Stimulated activated CD4-positive, alpha-beta T cell treated with anti-CD3 and anti-CD28 coated beads, Interleukin-1b, Interleukin-23, amount 100 ng/mL, for 4 hours (primary cell): ENCODE data around the gene PLXNA4.
"Not testable (repeated sequence)": the region's sequence is repeated elsewhere in the genome, so short reads cannot be mapped to it uniquely, and the experiment has no call there.

ENCODE experiments used
- DNase-seq, 2 donors: peaks; one replicate each; pipeline ENCODE4 v3.0.0-alpha.2; 2020; ENCODE audit warnings: low read depth in 2 of 2

The PLXNA4 gene, protein sequence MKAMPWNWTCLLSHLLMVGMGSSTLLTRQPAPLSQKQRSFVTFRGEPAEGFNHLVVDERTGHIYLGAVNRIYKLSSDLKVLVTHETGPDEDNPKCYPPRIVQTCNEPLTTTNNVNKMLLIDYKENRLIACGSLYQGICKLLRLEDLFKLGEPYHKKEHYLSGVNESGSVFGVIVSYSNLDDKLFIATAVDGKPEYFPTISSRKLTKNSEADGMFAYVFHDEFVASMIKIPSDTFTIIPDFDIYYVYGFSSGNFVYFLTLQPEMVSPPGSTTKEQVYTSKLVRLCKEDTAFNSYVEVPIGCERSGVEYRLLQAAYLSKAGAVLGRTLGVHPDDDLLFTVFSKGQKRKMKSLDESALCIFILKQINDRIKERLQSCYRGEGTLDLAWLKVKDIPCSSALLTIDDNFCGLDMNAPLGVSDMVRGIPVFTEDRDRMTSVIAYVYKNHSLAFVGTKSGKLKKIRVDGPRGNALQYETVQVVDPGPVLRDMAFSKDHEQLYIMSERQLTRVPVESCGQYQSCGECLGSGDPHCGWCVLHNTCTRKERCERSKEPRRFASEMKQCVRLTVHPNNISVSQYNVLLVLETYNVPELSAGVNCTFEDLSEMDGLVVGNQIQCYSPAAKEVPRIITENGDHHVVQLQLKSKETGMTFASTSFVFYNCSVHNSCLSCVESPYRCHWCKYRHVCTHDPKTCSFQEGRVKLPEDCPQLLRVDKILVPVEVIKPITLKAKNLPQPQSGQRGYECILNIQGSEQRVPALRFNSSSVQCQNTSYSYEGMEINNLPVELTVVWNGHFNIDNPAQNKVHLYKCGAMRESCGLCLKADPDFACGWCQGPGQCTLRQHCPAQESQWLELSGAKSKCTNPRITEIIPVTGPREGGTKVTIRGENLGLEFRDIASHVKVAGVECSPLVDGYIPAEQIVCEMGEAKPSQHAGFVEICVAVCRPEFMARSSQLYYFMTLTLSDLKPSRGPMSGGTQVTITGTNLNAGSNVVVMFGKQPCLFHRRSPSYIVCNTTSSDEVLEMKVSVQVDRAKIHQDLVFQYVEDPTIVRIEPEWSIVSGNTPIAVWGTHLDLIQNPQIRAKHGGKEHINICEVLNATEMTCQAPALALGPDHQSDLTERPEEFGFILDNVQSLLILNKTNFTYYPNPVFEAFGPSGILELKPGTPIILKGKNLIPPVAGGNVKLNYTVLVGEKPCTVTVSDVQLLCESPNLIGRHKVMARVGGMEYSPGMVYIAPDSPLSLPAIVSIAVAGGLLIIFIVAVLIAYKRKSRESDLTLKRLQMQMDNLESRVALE (N-terminal part only)

GRCh38 chr7:132575982-132576720 is at the start of gene PLXNA4:
TSS of gene PLXNA4 (minus strand) at chr7:132576470. CDS start at chr7:132508693, 67,777 bp downstream.
- DNase-seq = no peak

GRCh38 chr7:132625651-132626050 is 49.4 kb upstream of the PLXNA4 start:
- DNase-seq = no peak

DNA sequence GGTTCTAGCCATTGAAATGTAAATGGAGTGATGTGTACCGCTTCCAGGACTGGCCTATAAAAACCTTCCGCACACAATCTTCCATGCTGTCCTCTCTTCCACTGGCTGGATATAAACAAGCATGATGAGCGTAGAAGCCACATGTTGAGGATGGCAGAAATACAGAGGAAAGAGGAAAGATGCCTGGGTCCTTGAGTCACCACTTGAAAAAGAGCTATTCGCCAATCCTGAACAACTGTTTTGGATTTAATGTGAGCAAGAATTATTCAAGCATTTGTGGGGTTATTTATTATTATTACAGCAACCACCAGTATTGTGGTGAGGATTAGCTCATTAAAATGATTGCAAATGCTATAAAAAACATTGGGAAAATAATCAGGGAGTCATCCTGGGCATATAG is 45.8 kb upstream of the PLXNA4 start:
- DNase-seq = no peak

GRCh38 chr7:132619967-132620366 is 43.7 kb upstream of the PLXNA4 start:
- no peak for DNase-seq

- DNase-seq = no peak
Observed at GRCh38 chr7:132618956-132619305, 42.7 kb upstream of the PLXNA4 start.

DNA sequence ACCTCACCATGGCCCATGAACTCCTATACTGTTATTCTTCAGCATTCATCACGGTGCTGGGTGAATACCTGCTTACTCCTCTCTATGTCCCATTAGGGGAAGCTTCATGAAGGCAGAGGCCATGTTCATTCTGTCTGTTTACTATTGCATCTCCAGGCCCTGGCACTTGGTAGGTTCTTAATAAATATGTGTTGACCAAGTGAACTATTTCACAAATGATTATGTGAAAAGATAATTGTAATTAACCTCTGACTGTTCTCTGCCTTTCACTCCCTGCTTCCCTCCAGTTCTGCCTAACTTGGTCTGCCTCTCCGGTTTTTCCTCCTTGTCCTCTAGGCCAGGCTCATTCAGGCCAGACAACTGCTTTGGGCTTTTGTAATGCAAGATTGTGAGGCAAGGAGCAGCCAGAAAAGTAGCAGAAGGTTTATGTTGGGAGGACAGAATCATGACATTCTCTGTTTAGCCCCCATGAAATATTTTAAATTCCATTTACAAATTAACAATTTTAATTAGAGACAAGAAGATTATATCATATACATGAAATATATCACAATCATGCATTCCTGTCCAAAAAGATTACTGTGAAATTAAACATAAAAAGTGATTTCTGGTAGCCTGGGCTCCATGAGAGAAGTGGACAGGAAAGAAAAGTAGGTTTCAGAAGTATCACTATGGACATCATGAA is 42.1 kb upstream of the PLXNA4 start:
- no peak for DNase-seq

DNA sequence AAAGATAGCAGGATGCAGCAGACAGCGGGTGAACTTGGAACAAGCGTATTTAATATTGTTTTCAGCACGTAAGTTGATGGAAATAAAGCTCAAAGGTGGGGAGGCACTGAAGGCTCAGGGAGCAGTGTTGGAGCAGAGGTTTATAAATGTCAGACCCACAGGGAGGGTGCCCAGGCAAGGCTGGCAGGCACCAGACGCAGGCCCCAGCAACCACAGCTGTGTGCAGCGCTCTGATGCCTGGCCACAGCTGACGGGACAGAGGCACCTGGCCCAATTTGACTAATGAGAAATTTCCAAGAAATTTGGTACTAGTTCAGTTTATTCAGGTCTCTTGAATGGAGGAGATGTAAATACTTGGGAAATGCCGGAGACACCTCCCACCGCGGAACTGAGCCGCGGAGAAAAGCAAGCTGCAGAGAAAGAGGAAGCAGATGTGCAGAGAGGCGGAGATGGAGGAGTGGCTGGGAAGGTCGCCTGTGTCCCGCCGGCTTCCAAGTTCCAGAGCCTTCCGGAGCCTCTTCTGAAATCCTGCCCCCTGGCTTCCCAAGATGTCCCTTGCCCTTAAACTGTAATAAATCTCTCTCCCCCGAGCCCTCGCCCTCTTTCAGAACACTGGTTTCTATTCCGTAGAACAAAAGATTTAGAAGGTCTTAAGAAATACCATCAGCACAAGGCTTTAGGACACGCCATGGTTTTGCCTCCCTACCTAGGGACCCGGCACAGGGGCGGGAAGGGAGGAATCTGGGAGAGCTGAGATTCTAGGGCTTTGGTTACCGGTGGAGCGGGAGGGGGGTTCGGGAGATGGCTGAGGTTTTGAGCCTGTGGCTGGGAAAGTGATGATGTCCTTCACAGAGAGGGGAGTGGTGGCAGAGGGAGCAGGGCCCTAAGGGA is 38.4 kb upstream of the PLXNA4 start:
- no peak for DNase-seq

- no peak for DNase-seq
Observed at GRCh38 chr7:132613737-132614136, 37.5 kb upstream of the PLXNA4 start.

DNA sequence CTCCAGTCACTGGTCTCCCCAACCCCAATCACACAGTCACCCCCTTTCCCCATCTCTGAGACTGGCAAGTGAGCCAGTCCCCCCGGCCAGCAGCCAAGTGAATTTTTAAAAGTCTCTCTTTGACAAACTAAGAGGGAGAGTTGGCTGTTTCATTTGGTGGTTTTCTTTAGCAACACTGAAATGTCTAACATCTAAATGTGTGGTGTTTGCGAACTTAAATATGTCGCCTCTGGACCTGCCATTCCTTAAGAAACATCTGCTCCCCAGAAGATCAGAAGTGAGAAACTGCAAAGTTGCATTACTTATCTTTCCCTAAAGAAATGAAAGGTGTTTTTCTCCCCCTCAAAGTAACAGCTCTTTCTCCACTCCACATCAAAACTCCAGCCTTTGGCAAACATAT is 34.7 kb upstream of the PLXNA4 start:
- no peak for DNase-seq

DNA sequence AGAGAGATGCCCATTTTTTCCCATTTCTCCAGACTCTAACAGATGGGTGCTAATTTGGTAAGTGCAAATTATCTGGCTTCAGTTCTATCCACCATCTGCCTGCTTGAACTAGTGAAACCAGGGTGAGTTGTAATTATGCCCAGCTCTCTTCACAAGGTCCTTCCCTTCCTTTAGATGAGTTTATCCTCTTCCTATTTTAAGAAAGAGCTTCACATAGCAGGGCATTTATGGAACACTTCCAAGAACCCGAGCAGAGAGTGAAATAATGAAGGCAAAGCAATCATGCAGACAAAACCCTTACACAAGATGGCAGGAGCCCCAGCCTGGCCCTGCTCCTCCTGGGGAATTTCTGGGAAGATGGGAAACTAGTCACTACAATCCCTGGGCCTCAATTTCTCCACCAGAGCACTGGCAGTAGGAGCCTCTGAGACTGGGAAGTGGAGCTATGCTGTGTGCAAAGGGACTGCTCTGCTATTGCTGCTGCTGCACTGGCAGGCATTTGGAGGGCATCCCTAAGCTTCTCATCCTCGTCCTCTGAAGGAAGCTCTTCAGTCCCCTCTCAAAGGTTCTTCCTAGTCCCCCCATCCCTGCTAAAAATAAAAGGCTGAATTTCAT is 33.7 kb upstream of the PLXNA4 start:
- no peak for DNase-seq

DNA sequence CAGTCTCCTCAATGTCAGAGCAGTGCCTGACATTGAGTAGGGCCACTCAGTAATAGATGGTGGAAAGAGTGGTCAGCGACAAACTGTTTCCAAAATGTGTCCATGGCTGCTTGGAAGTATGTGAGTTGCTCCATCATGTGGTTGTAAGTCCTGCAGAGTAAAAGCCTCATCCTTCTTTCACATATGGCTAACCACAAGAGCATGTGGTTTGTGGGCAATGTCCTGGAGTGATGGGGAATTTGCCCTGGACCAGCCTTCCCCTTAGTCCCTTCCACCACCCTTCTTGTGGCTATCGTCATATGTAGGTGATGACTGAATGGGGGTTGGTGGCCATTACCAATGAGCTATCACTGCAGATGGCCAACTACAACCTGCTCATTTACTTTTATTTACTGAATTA is 33.0 kb upstream of the PLXNA4 start:
- no peak for DNase-seq

DNA sequence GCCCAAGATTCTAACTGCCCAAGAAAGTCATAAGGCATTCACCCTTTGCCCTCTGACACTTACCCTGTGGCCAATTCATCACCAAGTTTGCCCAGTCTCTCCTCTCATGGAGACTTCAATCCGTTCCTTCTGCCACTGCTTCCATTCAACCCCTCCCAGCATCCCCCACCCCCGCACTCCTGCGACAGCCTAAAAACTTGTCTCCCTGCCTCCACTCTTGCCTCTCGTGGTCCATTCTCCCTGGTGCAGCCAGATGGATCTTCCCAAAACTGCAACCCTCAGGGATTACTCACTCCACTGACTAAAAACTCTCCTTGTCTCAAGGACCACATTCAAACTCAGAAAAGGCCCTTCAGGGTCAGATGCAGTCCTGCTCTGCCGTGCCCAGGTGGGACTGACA is 32.3 kb upstream of the PLXNA4 start:
- DNase-seq = no peak

DNA sequence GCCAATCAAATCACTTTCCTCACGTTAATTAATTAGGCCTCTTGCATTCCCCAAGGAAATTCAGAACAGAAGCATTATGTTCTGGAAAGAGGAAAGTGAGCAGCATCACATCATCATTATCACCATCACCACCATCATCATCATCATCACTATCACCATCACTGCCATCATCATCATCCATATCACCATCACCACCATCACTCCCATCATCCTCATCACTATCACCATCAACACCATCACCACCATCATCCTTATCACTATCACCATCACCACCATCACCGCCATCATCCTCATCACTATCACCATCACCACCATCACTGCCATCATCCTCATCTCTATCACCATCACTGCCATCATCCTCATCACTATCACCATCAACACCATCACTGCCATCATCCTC is 31.4 kb upstream of the PLXNA4 start:
- no peak for DNase-seq

DNA sequence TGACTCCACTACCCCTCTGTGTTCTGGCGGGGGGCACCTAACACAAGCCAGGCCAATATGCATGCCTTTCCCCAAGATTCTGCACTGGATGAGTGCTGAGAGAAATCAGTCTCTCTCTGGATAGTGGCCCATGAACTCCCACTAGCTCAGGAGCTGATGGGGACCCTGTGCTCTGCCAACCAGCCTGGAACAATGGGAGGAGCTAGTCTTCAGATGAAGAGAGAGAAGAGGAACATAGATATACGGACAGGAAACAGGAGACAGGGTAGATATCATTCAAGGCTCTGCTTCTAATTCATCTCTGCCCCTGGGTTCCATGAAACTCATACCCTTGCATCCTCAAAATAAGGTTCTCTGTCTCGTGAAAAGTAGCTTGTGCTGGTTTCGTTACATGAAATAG is 27.9 kb upstream of the PLXNA4 start:
- DNase-seq = no peak

GRCh38 chr7:132603220-132603833 is 27.1 kb upstream of the PLXNA4 start:
- DNase-seq = no peak

DNA sequence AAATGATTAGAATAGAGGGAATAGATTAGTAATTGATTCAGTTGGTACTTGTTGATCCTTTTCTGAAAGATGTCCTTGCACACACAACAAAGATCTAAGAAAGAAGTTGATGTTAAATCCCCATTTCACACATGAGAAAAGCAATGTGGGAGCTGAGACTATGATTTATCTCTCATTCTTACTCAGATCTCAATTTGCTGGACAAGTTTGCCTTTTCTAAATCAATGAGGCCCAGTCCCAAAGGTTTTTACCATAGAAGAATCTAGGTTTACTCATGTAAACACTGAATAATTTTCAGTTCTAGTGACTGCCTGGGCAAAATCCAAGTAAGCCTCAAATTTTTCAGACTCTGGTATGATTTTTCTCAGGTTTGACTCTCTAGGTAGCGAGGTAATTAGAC is 25.5 kb upstream of the PLXNA4 start:
- no peak for DNase-seq

- no peak for DNase-seq
Observed at GRCh38 chr7:132596588-132596987, 20.3 kb upstream of the PLXNA4 start.

GRCh38 chr7:132594741-132595140 is 18.5 kb upstream of the PLXNA4 start:
- DNase-seq = not testable (repeated sequence)

- DNase-seq = no peak
Observed at GRCh38 chr7:132592936-132593335, 16.7 kb upstream of the PLXNA4 start.
